Right atrium auricular region (tissue), 2 donors: ENCODE measurements around the gene ATXN10. TPM values are rescaled to one million over a fixed set of nuclear protein-coding genes. Genes with fewer than 3 reads are reported as not detected.

Experiments used
- DNase-seq: peaks from one replicate; pipeline ENCODE4 v3.0.0-alpha.2; 2019; ENCODE audit warnings: low spot score
- H3K27ac ChIP-seq, 2 donors: fragments of 200-600 bp; sonication (generic); 1 replicate in 1 of 2; 2 replicates in 1 of 2; pipeline ENCODE4 v1.5.1; 2016 to 2019
- H3K27me3 ChIP-seq, 2 donors: fragments of 200-600 bp; sonication (generic); one replicate each; pipeline versions ENCODE4 v1.5.1 to v1.6.0; 2017 to 2019
- H3K36me3 ChIP-seq: fragments of 200-600 bp; sonication (generic); one replicate; pipeline ENCODE4 v1.5.1; 2016
- H3K4me1 ChIP-seq, 2 donors: fragments of 200-600 bp; sonication (generic); one replicate each; pipeline versions ENCODE4 v1.5.1 to v1.6.0; 2017 to 2019
- H3K4me3 ChIP-seq, 2 donors: fragments of 200-600 bp; sonication (generic); 1 replicate in 1 of 2; 2 replicates in 1 of 2; pipeline ENCODE4 v1.5.1; 2017 to 2019; ENCODE audit warnings: mild to moderate bottlenecking in 1 of 2, moderate library complexity in 1 of 2
- H3K9me3 ChIP-seq, 2 donors: fragments of 200-600 bp; sonication (generic); one replicate each; pipeline ENCODE4 v1.5.1; 2019
- CTCF ChIP-seq, 2 donors: fragments of 200-600 bp; sonication (generic); IDR thresholded peaks; one replicate each; pipeline ENCODE4 v1.5.1; 2019; ENCODE audit warnings: antibody characterized with exemption in 2 of 2
- total RNA-seq, 2 donors: library from RNA; depleted of rRNA; stranded (reverse); fragments of >200 nt; gene quantifications; one replicate each; pipeline ENCODE4 v1.1.0, GENCODE V29; 2016

ATXN10 gene
- total RNA-seq, 2 donors from 2014 or later = 85.3 to 88.5 TPM

GRCh38 chr22:45869340-45869847 is 197.8 kb downstream of the ATXN10 start:
- Histone ChIP-seq H3K27me3 (no peaks in the 10 kb centered on the region), H3K4me3 (no peak overlapping the region)
- DNase-seq = peak; percentile 40

GRCh38 chr22:45870011-45870410 is 198.4 kb downstream of the ATXN10 start:
- Histone ChIP-seq H3K4me3 (no peak overlapping the region), H3K27ac (no peak overlapping the region), H3K27me3 (no peaks in the 10 kb centered on the region), H3K4me1 (peaks cover 0 to 18% of the 10 kb centered on the region in 2 donors), H3K36me3 (no peaks in the 10 kb centered on the region), H3K9me3 (peaks cover 0 to 10% of the 10 kb centered on the region in 2 donors)
- TF ChIP-seq CTCF (IDR thresholded peaks at IDR 0.05) = no peak
- DNase-seq = peak; percentile 23

More at GRCh38 chr22:45869340-45869847, 197.8 kb downstream of the ATXN10 start:
- H3K9me3 ChIP-seq = peaks cover 0 to 10% of the 10 kb centered on the region in 2 donors
- no peaks in the 10 kb centered on the region for H3K36me3 ChIP-seq
- peaks cover 0 to 22% of the 10 kb centered on the region in 2 donors for H3K4me1 ChIP-seq
- no peak for TF ChIP-seq CTCF (IDR thresholded peaks at IDR 0.05)
- H3K27ac ChIP-seq = no peak overlapping the region

DNA sequence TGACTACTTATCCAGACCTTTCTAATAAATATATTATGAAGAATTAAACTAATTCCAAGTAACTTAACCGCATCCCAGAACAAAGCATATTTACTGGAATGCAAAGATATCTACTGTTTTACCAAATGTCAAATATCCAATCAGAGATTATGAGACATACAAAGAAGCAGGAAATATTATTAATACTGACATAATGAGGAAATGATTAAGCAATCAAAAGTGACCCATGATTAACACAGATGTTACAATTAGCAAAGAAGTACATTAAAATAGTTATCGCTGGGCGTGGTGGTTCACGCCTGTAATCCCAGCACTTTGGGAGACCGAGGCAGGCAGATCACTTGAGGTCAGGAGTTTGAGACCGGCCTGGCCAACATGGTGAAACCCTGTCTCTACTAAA is 200.1 kb downstream of the ATXN10 start:
- DNase-seq = no peak
- Histone ChIP-seq H3K27me3 (no peaks in the 10 kb centered on the region), H3K9me3 (peaks cover 0 to 10% of the 10 kb centered on the region in 2 donors), H3K36me3 (no peaks in the 10 kb centered on the region), H3K4me1 (peaks cover 0 to 13% of the 10 kb centered on the region in 2 donors), H3K27ac (no peak overlapping the region), H3K4me3 (no peak overlapping the region)
- TF ChIP-seq CTCF (IDR thresholded peaks at IDR 0.05) = no peak

- Histone ChIP-seq H3K4me1 (peaks cover 0 to 8% of the 10 kb centered on the region in 2 donors), H3K4me3 (no peak overlapping the region), H3K36me3 (no peaks in the 10 kb centered on the region), H3K27me3 (no peaks in the 10 kb centered on the region), H3K9me3 (peaks cover 0 to 10% of the 10 kb centered on the region in 2 donors), H3K27ac (no peak overlapping the region)
- TF ChIP-seq CTCF (IDR thresholded peaks at IDR 0.05) = no peak
- DNase-seq = no peak
Observed at GRCh38 chr22:45872659-45873263, 201.1 kb downstream of the ATXN10 start.

DNA sequence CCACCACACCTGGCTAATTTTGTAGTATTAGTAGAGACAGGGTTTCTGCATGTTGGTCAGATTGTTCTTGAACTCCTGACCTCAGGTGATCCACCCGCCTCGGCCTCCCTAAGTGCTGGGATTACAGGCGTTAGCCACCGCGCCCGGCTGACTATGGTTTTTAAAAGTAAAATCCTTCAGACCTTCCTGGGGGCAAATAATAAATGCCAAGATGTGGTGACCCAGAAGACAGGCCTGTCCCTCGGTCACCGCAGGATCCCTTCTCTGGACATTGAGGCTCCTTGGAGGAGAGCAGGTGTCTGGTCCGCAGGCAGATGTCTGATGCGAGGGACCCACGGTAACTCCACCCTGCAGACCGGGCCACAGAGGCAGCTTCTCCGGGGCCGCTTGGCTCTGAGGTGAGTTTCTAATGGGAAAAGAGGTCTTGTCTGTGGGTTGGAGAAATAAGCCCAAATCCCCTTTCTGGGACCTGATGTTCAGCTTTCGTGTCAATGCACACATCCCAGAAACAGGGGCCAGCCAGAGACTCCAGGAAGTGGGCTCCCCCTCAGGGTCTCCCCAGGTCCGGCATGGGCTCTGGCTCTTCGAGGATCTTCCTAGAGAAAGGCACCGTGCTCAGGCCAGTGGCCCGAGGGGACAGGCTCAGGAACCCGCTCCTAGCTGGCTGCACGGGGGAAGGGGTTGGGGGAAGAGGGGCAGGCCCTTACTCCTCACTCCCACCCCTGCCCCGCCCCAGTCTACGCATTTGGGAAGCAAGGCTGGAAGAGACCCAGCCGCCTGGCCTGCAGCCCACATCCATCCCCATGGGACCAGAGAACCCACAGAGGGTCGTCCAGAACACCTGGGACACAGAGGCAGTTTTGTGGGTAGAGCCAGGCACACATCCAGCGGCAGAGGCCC is 204.8 kb downstream of the ATXN10 start:
- no peak for DNase-seq
- no peak overlapping the region for H3K4me3 ChIP-seq
- H3K27me3 ChIP-seq = no peaks in the 10 kb centered on the region
- no peak overlapping the region for H3K27ac ChIP-seq
- H3K4me1 ChIP-seq = peaks cover 0 to 35% of the 10 kb centered on the region in 2 donors
- peaks cover 0 to 10% of the 10 kb centered on the region in 2 donors for H3K9me3 ChIP-seq
- TF ChIP-seq CTCF (IDR thresholded peaks at IDR 0.05) = no peak
- H3K36me3 ChIP-seq = no peaks in the 10 kb centered on the region
